CD4-positive, alpha-beta T cell treated with Interleukin-4 for 4 hours (primary cell): ENCODE data around the gene KLHL14.
"Not testable (repeated sequence)": the region's sequence is repeated elsewhere in the genome, so short reads cannot be mapped to it uniquely, and the experiment has no call there.

Experiments
- DNase-seq: peaks from one replicate; pipeline ENCODE4 v3.0.0-alpha.2; 2020

The KLHL14 gene

GRCh38 chr18:32772581-32773381, at the start of gene KLHL14:
Gene KLHL14 (minus strand): TSS chr18:32773023. CDS start chr18:32770591, 2,432 bp downstream.
- DNase-seq, result no peak

GRCh38 chr18:32822197-32822596, 49.4 kb upstream of the KLHL14 start:
- no peak for DNase-seq

- DNase-seq, result no peak
These were observed 43.1 kb upstream of the KLHL14 start for GRCh38 chr18:32815881-32816280.

GRCh38 chr18:32812342-32812741, 39.5 kb upstream of the KLHL14 start:
- no peak for DNase-seq

- DNase-seq, result no peak
These were observed 37.5 kb upstream of the KLHL14 start for GRCh38 chr18:32810314-32810713.

GRCh38 chr18:32805354-32805753, 32.5 kb upstream of the KLHL14 start:
- DNase-seq, result no peak

- DNase-seq, result no peak
These were observed 31.5 kb upstream of the KLHL14 start for GRCh38 chr18:32804134-32804888.

- no peak for DNase-seq
These were observed 30.7 kb upstream of the KLHL14 start for GRCh38 chr18:32803568-32803967.

- no peak for DNase-seq
These were observed 30.0 kb upstream of the KLHL14 start for GRCh38 chr18:32802591-32803451.

- no peak for DNase-seq
These were observed 28.4 kb upstream of the KLHL14 start for GRCh38 chr18:32801228-32801627.

- DNase-seq, result no peak
These were observed 25.6 kb upstream of the KLHL14 start for GRCh38 chr18:32798209-32798960.

GRCh38 chr18:32794667-32795066, 21.8 kb upstream of the KLHL14 start:
- DNase-seq, result not testable (repeated sequence)

- DNase-seq, result no peak
These were observed 6.2 kb upstream of the KLHL14 start for GRCh38 chr18:32779010-32779409.

- DNase-seq, result no peak
These were observed 4.2 kb upstream of the KLHL14 start for GRCh38 chr18:32777049-32777448.

GRCh38 chr18:32776561-32776960, 3.7 kb upstream of the KLHL14 start:
- DNase-seq, result no peak

- DNase-seq, result no peak
These were observed 2.8 kb upstream of the KLHL14 start for GRCh38 chr18:32775628-32776027.

GRCh38 chr18:32773382-32773712, 524 bp upstream of the KLHL14 start:
- no peak for DNase-seq

GRCh38 chr18:32771871-32772580, 797 bp downstream of the KLHL14 start:
- no peak for DNase-seq

- no peak for DNase-seq
These were observed 1.6 kb downstream of the KLHL14 start for GRCh38 chr18:32771169-32771751.

- no peak for DNase-seq
These were observed 2.1 kb downstream of the KLHL14 start for GRCh38 chr18:32770666-32771168.

GRCh38 chr18:32770054-32770665, 2.7 kb downstream of the KLHL14 start:
- DNase-seq, result no peak
